ENCODE measurements around the gene MCCC1.

MCCC1 gene

GRCh38 chr3:182979674-182980191 is 119.6 kb downstream of the MCCC1 start:
- DNase-seq = no peak

GRCh38 chr3:182979103-182979673 is 120.1 kb downstream of the MCCC1 start:
- no peak for DNase-seq

GRCh38 chr3:182978387-182978786 is 120.9 kb downstream of the MCCC1 start:
- DNase-seq = no peak

GRCh38 chr3:182973047-182973446 is 126.2 kb downstream of the MCCC1 start:
- no peak for DNase-seq

- no peak for DNase-seq
Measured at GRCh38 chr3:182972387-182972786, 126.9 kb downstream of the MCCC1 start.

- no peak for DNase-seq
Measured at GRCh38 chr3:182971637-182972036, 127.7 kb downstream of the MCCC1 start.

- DNase-seq = no peak
Measured at GRCh38 chr3:182970811-182971418, 128.4 kb downstream of the MCCC1 start.

GRCh38 chr3:182969853-182970252 is 129.4 kb downstream of the MCCC1 start:
- no peak for DNase-seq

GRCh38 chr3:182969277-182969676 is 130.0 kb downstream of the MCCC1 start:
- DNase-seq = no peak

- DNase-seq = no peak
Measured at GRCh38 chr3:182967218-182968204, 131.8 kb downstream of the MCCC1 start.

- no peak for DNase-seq
Measured at GRCh38 chr3:182965861-182966366, 133.4 kb downstream of the MCCC1 start.
